ENCODE measurements around the gene RNF207.

DNA sequence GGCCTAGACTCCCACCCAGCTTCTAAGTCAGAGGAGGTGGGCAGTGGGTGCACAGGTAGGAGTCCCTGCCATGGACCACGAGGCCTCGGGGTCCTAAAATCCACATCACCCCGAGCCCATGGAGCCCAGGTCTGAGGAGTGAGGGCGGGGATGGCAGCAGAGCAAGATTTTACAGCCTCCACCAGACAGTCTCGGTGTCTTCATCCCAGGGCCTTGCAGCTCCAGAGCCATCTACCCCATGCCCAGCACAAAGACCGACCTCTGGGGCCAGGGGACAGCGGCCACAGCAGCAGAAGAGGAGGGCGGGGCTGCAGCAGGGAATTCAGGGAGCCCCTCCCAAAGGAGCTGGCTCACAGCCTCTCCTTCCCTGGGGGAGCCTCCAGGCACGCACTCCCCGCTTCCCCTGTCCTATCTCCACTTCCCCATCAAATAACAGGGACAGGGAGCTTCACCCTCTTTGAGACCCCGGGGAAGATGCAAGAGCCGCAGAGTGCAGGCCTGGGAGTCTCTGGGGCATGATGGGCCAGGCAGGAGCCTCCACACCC is 40.4 kb upstream of the RNF207 start:
- TF ChIP-seq, protein P1, sequence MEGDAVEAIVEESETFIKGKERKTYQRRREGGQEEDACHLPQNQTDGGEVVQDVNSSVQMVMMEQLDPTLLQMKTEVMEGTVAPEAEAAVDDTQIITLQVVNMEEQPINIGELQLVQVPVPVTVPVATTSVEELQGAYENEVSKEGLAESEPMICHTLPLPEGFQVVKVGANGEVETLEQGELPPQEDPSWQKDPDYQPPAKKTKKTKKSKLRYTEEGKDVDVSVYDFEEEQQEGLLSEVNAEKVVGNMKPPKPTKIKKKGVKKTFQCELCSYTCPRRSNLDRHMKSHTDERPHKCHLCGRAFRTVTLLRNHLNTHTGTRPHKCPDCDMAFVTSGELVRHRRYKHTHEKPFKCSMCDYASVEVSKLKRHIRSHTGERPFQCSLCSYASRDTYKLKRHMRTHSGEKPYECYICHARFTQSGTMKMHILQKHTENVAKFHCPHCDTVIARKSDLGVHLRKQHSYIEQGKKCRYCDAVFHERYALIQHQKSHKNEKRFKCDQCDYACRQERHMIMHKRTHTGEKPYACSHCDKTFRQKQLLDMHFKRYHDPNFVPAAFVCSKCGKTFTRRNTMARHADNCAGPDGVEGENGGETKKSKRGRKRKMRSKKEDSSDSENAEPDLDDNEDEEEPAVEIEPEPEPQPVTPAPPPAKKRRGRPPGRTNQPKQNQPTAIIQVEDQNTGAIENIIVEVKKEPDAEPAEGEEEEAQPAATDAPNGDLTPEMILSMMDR (IDR thresholded peaks at IDR 0.05), result no peak
- TF ChIP-seq ZFX (IDR thresholded peaks at IDR 0.05; ENCODE audit: borderline replicate concordance), result no peak

All from 22Rv1 (cell line).